SH-SY5Y (cell line): ENCODE data around the gene PRMT5.

Source experiments
- GATA2 ChIP-seq: IDR thresholded peaks from 2 replicates; pipeline ENCODE4 v1.6.1; 2011; ENCODE audit warnings: mild to moderate bottlenecking, low read depth, low read length
- GATA3 ChIP-seq: IDR thresholded peaks from 2 replicates; pipeline ENCODE4 v1.6.1; 2011; ENCODE audit warnings: low read depth, mild to moderate bottlenecking, low read length, moderate library complexity

PRMT5 gene

DNA sequence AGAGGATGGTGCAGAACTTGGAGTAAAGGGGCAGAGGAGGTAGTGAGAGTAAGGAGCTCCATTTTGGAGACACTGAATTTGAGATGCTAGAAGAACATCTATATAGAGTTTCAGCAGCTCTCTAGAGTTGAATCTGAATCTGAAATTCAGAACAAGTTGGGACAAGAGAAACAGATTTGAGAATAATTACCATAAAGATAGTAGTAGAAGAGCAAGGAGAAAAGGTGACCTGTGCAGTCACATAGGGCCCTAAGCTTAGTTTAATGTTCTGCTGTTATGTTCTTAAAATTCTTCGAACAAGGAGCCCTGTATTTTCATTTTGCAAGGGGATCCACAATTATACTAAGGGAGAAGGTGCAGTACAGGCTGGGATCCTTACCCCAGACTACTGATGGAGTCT lies 38.8 kb downstream of the PRMT5 start:
- no peak for TF ChIP-seq GATA3
- TF ChIP-seq GATA2 = no peak

DNA sequence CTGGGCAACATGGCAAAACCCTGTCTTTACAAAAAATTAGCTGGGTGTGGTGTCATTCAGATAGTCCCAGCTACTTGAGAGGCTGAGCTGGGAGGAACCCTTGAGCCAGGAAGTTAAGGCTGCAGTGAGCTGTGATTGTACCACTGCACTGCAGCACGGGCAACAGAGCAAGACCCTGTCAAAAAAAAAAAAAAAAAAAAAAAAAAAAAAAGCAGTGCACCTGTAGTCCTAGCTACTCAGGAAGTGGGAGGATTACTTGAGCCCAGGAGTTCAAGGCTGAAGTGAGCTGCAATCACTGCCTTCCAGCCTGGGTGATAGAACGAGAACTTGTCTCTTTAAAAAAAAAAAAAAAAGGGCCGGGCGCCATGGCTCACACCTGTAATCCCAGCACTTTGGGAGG lies 40.5 kb downstream of the PRMT5 start:
- TF ChIP-seq GATA2 = no peak
- TF ChIP-seq GATA3 = no peak

DNA sequence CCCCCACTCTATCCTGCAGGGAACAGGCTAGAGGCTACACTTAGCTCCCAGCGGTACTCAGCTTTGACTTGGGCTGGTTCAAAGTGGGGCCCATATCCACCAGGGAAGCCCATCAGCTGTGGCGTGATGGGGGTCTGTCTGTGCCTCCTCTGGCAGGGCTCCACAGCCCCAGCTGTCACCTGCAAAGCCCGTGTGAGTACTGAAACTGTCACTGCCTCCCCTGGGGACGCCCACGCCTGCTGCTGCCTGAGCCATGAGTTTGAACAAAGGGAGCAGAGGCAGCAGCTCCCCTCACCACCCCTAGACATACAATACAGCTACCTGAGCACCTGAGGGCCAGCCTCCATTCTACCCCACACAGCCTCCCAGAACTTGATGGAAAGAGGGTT lies 41.2 kb downstream of the PRMT5 start:
- TF ChIP-seq GATA2 = no peak

DNA sequence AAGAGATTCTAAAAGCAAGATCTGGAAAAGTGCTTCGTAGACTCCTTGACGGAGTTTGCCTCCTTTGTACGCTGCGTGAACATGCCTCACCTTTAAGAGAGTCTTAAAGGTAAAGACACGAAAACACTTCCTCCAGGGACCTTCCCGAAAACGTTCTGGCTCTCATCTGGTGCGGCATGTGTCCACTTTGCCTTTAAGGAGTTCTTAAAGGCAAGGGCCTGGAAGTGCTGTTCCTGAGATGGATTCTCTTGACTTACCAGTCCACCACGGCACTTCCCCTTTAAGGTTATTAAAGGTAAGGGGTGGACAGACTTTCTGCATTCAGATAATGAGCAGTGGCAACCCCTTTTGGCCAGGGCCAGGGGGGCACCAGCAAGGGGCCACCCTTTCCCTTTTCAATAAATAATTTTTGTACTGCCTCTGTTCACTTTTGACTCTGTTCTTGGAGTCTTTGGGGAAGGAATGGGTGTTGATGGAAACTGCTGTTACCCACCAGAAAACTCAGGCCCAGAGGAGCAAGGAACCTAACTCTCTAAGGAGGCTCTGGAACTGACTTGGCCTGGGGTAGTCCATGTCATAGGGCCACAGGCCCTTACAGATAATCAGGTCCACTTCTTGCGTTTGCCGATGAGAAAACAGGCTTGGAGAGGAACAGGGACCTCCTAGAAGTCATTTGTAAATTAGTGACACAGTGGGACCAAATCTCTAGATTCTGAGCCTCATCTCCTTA lies 41.8 kb downstream of the PRMT5 start:
- TF ChIP-seq GATA2 (no peak), GATA3 (no peak)

DNA sequence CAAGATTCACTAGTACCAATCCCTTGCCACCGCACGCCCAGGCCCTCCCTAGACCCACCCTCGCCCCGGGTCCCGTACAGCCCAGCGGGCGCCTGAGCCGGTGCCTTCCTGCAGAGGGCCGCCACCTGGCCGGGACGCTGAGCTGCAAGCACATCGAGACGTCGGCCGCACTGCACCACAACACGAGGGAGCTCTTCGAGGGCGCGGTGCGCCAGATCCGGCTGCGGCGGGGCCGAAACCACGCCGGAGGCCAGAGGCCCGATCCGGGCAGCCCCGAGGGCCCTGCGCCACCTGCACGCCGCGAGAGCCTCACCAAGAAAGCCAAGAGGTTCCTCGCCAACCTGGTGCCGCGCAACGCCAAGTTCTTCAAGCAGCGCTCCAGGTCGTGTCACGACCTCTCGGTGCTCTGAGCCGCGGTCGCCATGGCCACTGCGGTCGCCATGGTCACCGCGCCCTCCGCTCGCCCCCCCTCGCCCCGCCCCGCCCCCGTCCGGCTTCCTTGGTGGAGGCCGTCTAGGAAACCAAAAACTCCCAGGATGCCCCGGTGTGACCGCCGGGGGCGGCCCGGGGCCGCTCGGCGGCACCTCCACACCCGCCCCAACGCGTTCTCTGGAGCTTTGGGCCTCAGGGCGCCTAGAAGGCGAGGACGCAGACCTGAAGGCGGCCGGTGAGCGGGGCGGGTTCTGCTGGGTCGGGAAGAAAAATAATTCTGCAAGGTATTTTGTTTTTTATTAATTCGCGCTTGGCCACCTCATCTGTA lies 42.5 kb downstream of the PRMT5 start:
- TF ChIP-seq GATA3 (no peak), GATA2 (no peak)

DNA sequence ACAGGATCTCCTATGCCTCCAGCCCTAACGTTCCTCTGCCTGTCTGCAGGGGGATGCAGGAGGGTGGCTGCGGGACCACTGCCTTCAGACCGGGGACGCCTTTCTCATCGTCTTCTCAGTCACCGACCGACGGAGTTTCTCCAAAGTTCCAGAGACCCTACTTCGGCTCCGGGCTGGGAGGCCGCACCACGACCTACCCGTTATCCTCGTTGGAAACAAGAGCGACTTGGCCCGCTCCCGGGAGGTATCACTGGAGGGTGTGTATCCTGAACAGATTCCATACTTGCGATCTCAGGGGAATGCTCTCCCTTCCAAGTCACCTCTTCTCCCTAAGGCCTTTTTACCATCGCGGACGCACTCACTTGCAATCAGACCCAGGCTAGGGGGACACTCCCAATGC lies 43.2 kb downstream of the PRMT5 start:
- no peak for TF ChIP-seq GATA3
- no peak for TF ChIP-seq GATA2

DNA sequence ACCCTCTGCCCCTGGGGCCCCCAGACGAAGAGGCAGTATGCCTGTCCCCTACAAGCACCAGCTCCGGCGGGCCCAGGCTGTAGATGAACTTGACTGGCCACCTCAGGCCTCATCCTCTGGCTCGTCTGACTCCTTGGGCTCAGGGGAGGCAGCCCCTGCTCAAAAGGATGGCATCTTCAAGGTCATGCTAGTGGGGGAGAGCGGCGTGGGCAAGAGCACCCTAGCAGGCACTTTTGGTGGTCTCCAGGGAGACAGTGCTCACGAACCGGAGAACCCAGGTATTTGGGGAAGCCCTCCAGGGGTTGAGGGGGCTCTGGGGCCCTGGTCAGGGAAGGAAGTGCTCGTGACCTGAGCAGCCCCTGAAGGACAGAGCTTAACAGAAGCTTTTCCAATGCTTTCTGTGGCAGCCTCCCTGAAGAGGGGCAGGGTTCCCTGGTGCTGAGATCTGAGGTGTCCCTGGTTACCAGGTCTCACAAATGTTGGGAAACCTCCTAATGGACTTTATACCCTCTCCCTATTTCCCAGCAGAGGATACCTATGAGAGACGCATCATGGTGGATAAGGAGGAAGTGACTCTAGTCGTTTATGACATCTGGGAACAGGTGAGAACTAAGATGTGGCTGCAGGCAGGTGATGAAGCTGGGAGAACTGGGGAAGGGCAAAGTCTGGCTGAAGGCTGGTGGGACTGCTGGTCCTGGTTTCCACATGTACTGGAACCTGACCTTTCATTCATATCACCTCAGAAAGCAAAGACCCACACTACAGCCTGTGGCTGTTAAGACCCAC lies 44.2 kb downstream of the PRMT5 start:
- TF ChIP-seq GATA2 (no peak), GATA3 (no peak)

DNA sequence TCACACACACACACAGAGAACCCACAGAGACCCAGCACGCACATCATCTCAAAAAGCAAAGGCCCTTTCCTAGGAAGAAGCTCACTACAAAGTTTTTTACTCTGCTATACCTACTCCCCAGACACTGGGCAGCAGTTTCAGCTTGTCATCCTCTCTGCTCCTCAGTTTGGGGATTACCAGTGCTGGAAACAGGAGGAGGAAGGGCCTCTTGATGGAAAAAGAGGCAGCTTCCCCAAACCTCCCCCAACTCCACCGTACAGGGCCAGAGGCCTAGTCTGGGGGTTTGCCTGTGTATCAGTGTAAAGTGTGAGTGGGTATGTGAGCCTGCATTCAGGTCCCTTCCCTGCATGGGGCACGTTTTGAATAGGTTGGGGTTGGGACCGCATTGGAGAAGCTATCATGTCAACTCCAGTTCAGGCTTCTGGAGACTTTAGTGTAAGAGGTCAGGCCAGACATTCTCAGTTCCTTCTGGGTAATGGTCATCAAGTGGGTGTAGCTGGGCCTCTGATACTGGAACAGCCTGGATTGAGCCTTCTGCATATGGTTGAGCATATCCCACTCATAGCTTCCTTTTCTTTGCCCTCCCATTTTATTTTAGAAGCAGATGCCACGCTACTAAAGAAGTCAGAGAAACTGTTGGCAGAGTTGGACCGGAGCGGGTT lies 45.0 kb downstream of the PRMT5 start:
- TF ChIP-seq GATA2 (no peak), GATA3 (no peak)

DNA sequence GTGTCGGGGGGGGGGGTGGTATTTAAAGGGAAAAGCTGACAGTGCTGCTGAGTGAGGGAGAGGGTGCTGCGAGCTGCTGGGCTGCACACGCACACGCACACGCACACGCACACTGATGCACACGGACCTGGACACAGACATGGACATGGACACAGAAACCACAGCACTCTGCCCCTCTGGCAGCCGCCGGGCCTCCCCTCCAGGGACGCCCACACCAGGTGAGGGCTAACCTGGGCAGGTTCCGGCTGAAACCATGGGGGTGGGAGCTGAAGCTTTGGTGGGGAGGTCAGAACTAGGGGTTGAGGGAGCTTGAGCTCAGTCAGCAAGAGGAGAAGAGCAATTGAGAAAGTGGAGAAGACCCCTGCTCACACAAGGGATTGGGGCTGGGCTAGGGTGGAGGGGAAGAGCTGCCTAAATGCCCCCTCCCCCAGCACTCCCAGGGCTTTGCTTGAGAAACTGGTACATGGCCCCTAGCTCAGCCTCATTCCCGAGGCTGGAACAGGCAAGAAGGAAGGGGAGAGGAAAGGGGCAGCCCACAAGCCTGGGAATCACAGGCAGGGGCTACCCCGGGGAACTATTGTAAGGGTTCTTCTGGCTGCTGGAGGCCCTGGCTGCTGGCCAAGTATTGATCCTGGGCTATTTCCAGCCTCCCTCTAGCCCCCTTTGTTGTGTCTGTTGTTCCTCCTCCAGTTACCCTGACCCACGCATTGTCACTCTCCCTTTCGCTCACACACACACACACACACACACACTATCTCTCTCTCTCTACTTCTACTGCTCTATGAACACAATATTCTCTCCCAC lies 45.8 kb downstream of the PRMT5 start, which contains the start of gene REM2:
Gene REM2 (plus strand): TSS at position 50 of the 804 bp plus-strand sequence. CDS start 66 bp downstream, at position 116.
- no peak for TF ChIP-seq GATA3
- TF ChIP-seq GATA2 = no peak

DNA sequence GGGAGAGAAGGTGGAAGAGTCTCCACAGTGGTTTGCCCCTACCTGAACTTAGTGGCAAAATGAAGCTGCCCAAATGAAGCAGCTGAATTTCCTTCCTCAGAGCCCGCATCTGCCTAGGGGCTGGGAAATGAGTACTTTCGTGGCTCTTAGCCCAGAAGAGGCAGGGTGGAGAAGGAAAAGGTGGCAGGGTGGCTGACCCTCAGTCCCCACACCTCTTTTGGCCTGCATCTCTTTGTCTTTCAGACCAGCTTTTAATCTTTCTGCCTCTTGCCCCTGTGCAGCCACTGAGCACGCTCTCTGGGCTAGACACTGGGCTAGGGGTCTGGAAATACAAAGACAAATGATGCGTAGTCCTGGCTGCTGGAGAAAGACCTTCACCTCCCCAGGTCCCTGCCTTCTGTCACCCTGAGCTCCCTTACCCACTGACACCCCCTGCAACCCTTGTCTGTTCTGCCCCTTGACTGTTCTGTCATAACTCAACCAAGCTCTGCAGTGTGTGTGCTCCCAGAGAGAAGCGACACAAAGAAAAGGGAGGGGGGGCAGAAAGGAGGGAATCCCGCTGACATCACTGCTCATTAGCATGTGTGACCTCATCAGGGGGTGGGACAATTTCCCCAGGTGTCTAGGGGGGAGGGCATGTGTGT lies 46.5 kb downstream of the PRMT5 start:
- TF ChIP-seq GATA2 (no peak), GATA3 (no peak)

DNA sequence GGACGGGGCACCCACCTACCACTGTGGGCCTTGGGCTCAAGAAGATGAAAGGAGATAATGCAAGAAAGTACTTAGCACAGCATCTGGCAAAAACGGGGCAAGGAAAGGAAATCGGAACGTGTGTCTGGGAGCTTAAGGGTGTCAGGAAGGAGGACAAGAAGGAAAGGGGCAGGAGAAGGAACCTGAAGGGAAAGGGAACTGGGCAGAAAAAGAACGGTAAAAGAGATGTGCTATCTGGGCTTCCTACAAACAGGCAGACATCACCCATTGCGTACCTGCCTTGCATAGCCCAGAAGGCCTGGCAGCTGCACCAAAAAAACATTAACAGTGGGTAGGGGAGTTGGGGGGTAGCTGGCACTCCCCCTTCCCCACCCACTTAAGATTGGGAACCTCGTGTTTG lies 47.1 kb downstream of the PRMT5 start:
- TF ChIP-seq GATA3 (no peak), GATA2 (no peak)

DNA sequence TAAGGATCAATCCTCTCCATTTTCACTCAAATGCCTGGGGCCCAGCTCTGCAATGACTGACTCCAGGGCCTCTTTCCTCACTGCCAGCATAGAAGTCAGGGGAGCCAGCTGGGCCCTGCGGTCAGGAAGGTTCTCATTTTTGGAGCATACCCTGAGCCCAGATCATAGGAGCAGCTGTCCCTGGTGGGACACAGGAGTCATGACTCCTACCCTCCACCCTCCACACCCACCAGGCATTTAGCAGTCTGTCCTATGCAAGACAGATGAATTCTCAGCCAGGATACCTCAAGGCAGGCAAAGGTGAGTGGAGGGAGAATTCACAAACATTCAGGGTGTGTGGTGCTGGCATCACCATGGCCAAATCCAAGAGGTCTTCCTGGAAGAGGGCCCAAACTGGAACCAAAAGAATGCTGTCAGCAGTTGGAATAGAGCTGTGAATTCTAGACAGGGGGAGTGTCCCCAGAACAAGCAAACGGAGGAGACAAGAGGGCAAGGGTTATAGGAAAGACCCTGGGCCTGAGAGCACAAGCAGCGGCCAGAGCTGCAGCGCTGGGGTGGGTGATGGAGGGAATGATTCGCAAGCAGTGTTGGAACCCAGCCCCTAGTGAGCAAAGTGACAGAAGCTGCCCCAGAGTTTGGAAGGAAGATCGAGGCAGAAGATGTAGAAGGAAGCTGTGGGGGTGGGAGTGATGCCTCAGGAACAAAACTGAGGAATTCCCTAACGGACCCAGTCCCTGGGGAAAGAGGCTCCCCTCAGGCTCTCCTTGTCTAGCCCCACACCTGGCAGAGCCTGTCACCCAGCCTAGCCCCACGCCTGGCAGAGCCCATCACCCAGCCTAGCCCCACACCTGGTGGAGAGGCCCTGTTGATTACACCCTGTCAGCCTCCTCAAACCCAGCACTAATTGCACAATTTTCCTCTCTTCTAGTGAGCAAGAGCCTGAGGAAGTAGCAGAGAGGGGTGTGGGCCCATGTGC lies 50.6 kb downstream of the PRMT5 start:
- TF ChIP-seq GATA3 (no peak), GATA2 (no peak)
